ENCODE results near the gene GRIN1. TPM values are rescaled to one million over a fixed set of nuclear protein-coding genes. Genes with fewer than 3 reads are reported as not detected.

GRIN1 gene
- total RNA-seq, 1 donor from 2014 or later: not detected

GRCh38 chr9:137179761-137180160 is 40.8 kb downstream of the GRIN1 start:
- TF ChIP-seq EZH2phosphoT487 (IDR thresholded peaks at IDR 0.05) (no peak), EZH2 (IDR thresholded peaks at IDR 0.05) (no peak), CTCF (IDR thresholded peaks at IDR 0.05) (no peak)
- no peaks in the 10 kb centered on the region for H3K9me3 Mint-ChIP-seq
- Histone ChIP-seq H2AFZ (replicated peaks) (no peak overlapping the region), H3K79me2 (ENCODE audit: low read depth) (no peaks in the 10 kb centered on the region), H4K20me1 (ENCODE audit: low read depth) (peaks cover 26% of the 10 kb centered on the region), H3K4me2 (no peak overlapping the region), H3K9me3 (ENCODE audit: low read depth) (no peaks in the 10 kb centered on the region), H3K4me1 (peaks cover 6% of the 10 kb centered on the region), H3K36me3 (no peaks in the 10 kb centered on the region), H3K27me3 (peaks cover 21% of the 10 kb centered on the region), H3F3A (ENCODE audit: low read depth) (peaks cover 10% of the 10 kb centered on the region), H3K4me3 (no peak overlapping the region), H3K9ac (no peak overlapping the region), H3K27ac (no peak overlapping the region)
- H3K27me3 Mint-ChIP-seq (ENCODE audit: insufficient read depth, low read depth): peaks cover 4% of the 10 kb centered on the region
- H3K4me1 Mint-ChIP-seq: no peaks in the 10 kb centered on the region
- H3K4me3 Mint-ChIP-seq: no peak overlapping the region
- no peak for DNase-seq (ENCODE audit: low spot score)
- peaks cover 3% of the 10 kb centered on the region for H3K36me3 Mint-ChIP-seq
- no peak overlapping the region for H3K27ac Mint-ChIP-seq

GRCh38 chr9:137180491-137180890 is 41.5 kb downstream of the GRIN1 start:
- H3K27ac Mint-ChIP-seq: no peak overlapping the region
- no peak overlapping the region for H3K27ac ChIP-seq
- TF ChIP-seq CTCF (IDR thresholded peaks at IDR 0.05) (no peak), EZH2phosphoT487 (IDR thresholded peaks at IDR 0.05) (no peak), EZH2 (IDR thresholded peaks at IDR 0.05) (no peak)

GRCh38 chr9:137181680-137182079 is 42.7 kb downstream of the GRIN1 start:
- H3K9ac ChIP-seq: no peak overlapping the region
- H3K9me3 ChIP-seq (ENCODE audit: low read depth): no peaks in the 10 kb centered on the region
- H3K4me3 ChIP-seq: no peak overlapping the region
- peaks cover 7% of the 10 kb centered on the region for H3K79me2 ChIP-seq (ENCODE audit: low read depth)
- Mint-ChIP-seq H3K36me3 (peaks cover 3% of the 10 kb centered on the region), H3K27me3 (ENCODE audit: insufficient read depth, low read depth) (peaks cover 2% of the 10 kb centered on the region), H3K27ac (no peak overlapping the region), H3K9me3 (no peaks in the 10 kb centered on the region), H3K4me1 (peaks cover 2% of the 10 kb centered on the region), H3K4me3 (peak overlapping the region; percentile 41)
- no peaks in the 10 kb centered on the region for H3K4me1 ChIP-seq
- H2AFZ ChIP-seq (replicated peaks): no peak overlapping the region
- H3K27me3 ChIP-seq: peaks cover 2% of the 10 kb centered on the region
- H3K36me3 ChIP-seq: no peaks in the 10 kb centered on the region
- H3F3A ChIP-seq (ENCODE audit: low read depth): peaks cover 3% of the 10 kb centered on the region
- peaks cover 8% of the 10 kb centered on the region for H4K20me1 ChIP-seq (ENCODE audit: low read depth)
- no peak overlapping the region for H3K27ac ChIP-seq
- no peak for TF ChIP-seq EZH2phosphoT487 (IDR thresholded peaks at IDR 0.05)
- no peak for TF ChIP-seq CTCF (IDR thresholded peaks at IDR 0.05)
- TF ChIP-seq EZH2 (IDR thresholded peaks at IDR 0.05): no peak
- H3K4me2 ChIP-seq: no peak overlapping the region
- no peak for DNase-seq (ENCODE audit: low spot score)

More at GRCh38 chr9:137180491-137180890, 41.5 kb downstream of the GRIN1 start:
- H3K4me1 Mint-ChIP-seq: no peaks in the 10 kb centered on the region
- Histone ChIP-seq H4K20me1 (ENCODE audit: low read depth) (peaks cover 19% of the 10 kb centered on the region), H3K4me1 (no peaks in the 10 kb centered on the region), H3K4me3 (no peak overlapping the region), H3K79me2 (ENCODE audit: low read depth) (no peaks in the 10 kb centered on the region), H3F3A (ENCODE audit: low read depth) (peaks cover 10% of the 10 kb centered on the region), H2AFZ (replicated peaks) (no peak overlapping the region), H3K27me3 (peaks cover 14% of the 10 kb centered on the region), H3K4me2 (no peak overlapping the region), H3K9ac (no peak overlapping the region), H3K9me3 (ENCODE audit: low read depth) (no peaks in the 10 kb centered on the region), H3K36me3 (no peaks in the 10 kb centered on the region)
- H3K27me3 Mint-ChIP-seq (ENCODE audit: insufficient read depth, low read depth): peaks cover 4% of the 10 kb centered on the region
- H3K9me3 Mint-ChIP-seq: no peaks in the 10 kb centered on the region
- no peak for DNase-seq (ENCODE audit: low spot score)
- H3K4me3 Mint-ChIP-seq: no peak overlapping the region
- H3K36me3 Mint-ChIP-seq: peaks cover 3% of the 10 kb centered on the region
